ENCODE results near the gene SERINC5. TPM values are rescaled to one million over a fixed set of nuclear protein-coding genes. Genes with fewer than 3 reads are reported as not detected.

Gene SERINC5
- total and polyA plus RNA-seq, 2 donors (not counting 3 experiments of a cell fraction or from before 2014, with no cell fraction given): 3.2 to 10.1 TPM

- Histone ChIP-seq H3K4me1 (ENCODE audit: control insufficient read depth, extremely low read depth, insufficient read depth, low read length) (no peaks in the 10 kb centered on the region), H3K4me3 (replicated peaks in 1 of 3; ENCODE audit: insufficient read depth in 1 of 3, low read depth in 1 of 3, low read length in 3 of 3) (no peak overlapping the region), H2AFZ (ENCODE audit: low read depth, low read length) (no peak overlapping the region), H3K9me1 (replicated peaks; ENCODE audit: control insufficient read depth, extremely low read depth, insufficient read depth, low read length) (no peaks in the 10 kb centered on the region), H3K27me3 (ENCODE audit: control insufficient read depth in 2 of 2, insufficient read depth in 2 of 2, low read length in 2 of 2) (no peaks in the 10 kb centered on the region), H3K9ac (replicated peaks; ENCODE audit: extremely low read depth, insufficient read depth, low read length) (no peak overlapping the region), H3K27ac (ENCODE audit: insufficient read depth, low read depth, low read length) (no peak overlapping the region), H4K20me1 (replicated peaks; ENCODE audit: control insufficient read depth, extremely low read depth, insufficient read depth, low read length) (no peaks in the 10 kb centered on the region), H3K36me3 (ENCODE audit: control insufficient read depth in 2 of 2, extremely low read depth in 1 of 2, insufficient read depth in 2 of 2, low read length in 2 of 2) (no peaks in the 10 kb centered on the region), H3K9me3 (replicated peaks; ENCODE audit: control insufficient read depth, insufficient read depth, low read length) (no peaks in the 10 kb centered on the region), H3K79me2 (ENCODE audit: control insufficient read depth, insufficient read depth, low read length) (no peaks in the 10 kb centered on the region), H3K4me2 (ENCODE audit: insufficient read depth, low read length) (no peak overlapping the region)
- intact Hi-C loops (cut with micrococcal nuclease) (no loop called here), dilution Hi-C loops (cut with MboI; ENCODE audit: extremely low pct_ligation_motif_present, low sequenced_read_pairs) (no loop called here)
- BruUV-seq (replicated peaks): TSS peak; percentile 6
- no peak for DNase-seq (ENCODE audit: low read depth, low spot score)
- CTCF ChIA-PET: interaction anchor here (1.0 to 1.1 kb wide), 2 partner anchors 19 to 168 kb away, joined by 3 to 4 read pairs; no protein-coding TSS in a partner anchor
- no peak for TF ChIP-seq POLR2AphosphoS5 (IDR thresholded peaks at IDR 0.05; ENCODE audit: insufficient read depth, low read depth, low read length)
- TF ChIP-seq GATA2 (IDR thresholded peaks at IDR 0.05; ENCODE audit: insufficient read depth, insufficient read length, low read depth, low read length): no peak
- no peak for TF ChIP-seq MYC (IDR thresholded peaks at IDR 0.05; ENCODE audit: low read depth, low read length)
- no peak for TF ChIP-seq FOS (IDR thresholded peaks at IDR 0.05; ENCODE audit: borderline replicate concordance, insufficient read depth, low read length)
- TF ChIP-seq JUN (IDR thresholded peaks at IDR 0.05; ENCODE audit: borderline replicate concordance, insufficient read depth, insufficient read length, low read depth): no peak
- TF ChIP-seq, protein P1, sequence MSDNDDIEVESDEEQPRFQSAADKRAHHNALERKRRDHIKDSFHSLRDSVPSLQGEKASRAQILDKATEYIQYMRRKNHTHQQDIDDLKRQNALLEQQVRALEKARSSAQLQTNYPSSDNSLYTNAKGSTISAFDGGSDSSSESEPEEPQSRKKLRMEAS (IDR thresholded peaks at IDR 0.05; ENCODE audit: insufficient read depth, insufficient read length): no peak
- no peak for TF ChIP-seq EZH2 (IDR thresholded peaks at IDR 0.05; ENCODE audit: borderline replicate concordance, low read depth, low read length, severe bottlenecking)
- TF ChIP-seq, protein P2, sequence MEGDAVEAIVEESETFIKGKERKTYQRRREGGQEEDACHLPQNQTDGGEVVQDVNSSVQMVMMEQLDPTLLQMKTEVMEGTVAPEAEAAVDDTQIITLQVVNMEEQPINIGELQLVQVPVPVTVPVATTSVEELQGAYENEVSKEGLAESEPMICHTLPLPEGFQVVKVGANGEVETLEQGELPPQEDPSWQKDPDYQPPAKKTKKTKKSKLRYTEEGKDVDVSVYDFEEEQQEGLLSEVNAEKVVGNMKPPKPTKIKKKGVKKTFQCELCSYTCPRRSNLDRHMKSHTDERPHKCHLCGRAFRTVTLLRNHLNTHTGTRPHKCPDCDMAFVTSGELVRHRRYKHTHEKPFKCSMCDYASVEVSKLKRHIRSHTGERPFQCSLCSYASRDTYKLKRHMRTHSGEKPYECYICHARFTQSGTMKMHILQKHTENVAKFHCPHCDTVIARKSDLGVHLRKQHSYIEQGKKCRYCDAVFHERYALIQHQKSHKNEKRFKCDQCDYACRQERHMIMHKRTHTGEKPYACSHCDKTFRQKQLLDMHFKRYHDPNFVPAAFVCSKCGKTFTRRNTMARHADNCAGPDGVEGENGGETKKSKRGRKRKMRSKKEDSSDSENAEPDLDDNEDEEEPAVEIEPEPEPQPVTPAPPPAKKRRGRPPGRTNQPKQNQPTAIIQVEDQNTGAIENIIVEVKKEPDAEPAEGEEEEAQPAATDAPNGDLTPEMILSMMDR (IDR thresholded peaks at IDR 0.05; ENCODE audit: extremely low read depth in 1 of 2, insufficient read depth in 1 of 2, low read depth in 1 of 2, low read length in 2 of 2): no peak
- TF ChIP-seq POLR2A (IDR thresholded peaks at IDR 0.05; ENCODE audit: low read depth, low read length): no peak
- FAIRE-seq: no peak
- POLR2A ChIA-PET: no interaction called here
These were observed 116.3 kb downstream of the SERINC5 start for GRCh38 chr5:80139466-80139972.

All from endothelial cell of umbilical vein (primary cell).